Loucy (cell line): ENCODE data around the gene CUL5.

ENCODE experiments used
- H2AFZ ChIP-seq: fragments of 200-600 bp; sonication (generic); 2 replicates; pipeline ENCODE4 v1.6.0; 2016; ENCODE audit warnings: antibody characterized with exemption, mild to moderate bottlenecking, low read length, moderate library complexity
- H3F3A ChIP-seq: fragments of 200-600 bp; 2 replicates; pipeline ENCODE4 v1.6.0; 2016; ENCODE audit warnings: antibody characterized with exemption, low read depth, mild to moderate bottlenecking
- H3K27me3 ChIP-seq: fragments of 200-600 bp; sonication (generic); 2 replicates; pipeline ENCODE4 v1.6.1; 2014; ENCODE audit warnings: low read length, mild to moderate bottlenecking; ENCODE audit not compliant: insufficient read depth, poor library complexity, severe bottlenecking
- H3K36me3 ChIP-seq: fragments of 200-600 bp; sonication (generic); 2 replicates; pipeline ENCODE4 v1.6.1; 2016; ENCODE audit warnings: low read length; ENCODE audit not compliant: insufficient read depth
- H3K4me1 ChIP-seq: fragments of 200-600 bp; sonication (generic); 2 replicates; pipeline ENCODE4 v1.5.1; 2014; ENCODE audit warnings: low read length, mild to moderate bottlenecking; ENCODE audit not compliant: insufficient read depth, poor library complexity, severe bottlenecking
- H3K4me2 ChIP-seq: fragments of 200-600 bp; sonication (generic); 2 replicates; pipeline ENCODE4 v1.6.0; 2014; ENCODE audit warnings: antibody characterized with exemption, low read length, low read depth, mild to moderate bottlenecking; ENCODE audit not compliant: poor library complexity, severe bottlenecking
- H3K4me3 ChIP-seq: fragments of 200-600 bp; sonication (generic); 2 replicates; pipeline ENCODE4 v1.5.1; 2014; ENCODE audit warnings: low read length, mild to moderate bottlenecking, mixed read lengths; ENCODE audit not compliant: poor library complexity, severe bottlenecking
- H3K79me2 ChIP-seq: fragments of 200-600 bp; sonication (generic); 2 replicates; pipeline ENCODE4 v1.6.1; 2014; ENCODE audit warnings: low read length; ENCODE audit not compliant: insufficient read depth
- H3K9ac ChIP-seq: fragments of 200-600 bp; sonication (generic); 2 replicates; pipeline ENCODE4 v1.6.0; 2014; ENCODE audit warnings: mild to moderate bottlenecking, low read depth, low read length, moderate library complexity; ENCODE audit not compliant: poor library complexity, severe bottlenecking
- H3K9me2 ChIP-seq: fragments of 200-600 bp; sonication (generic); replicated peaks from 2 replicates; pipeline ENCODE4 v1.6.1; 2016; ENCODE audit warnings: low read depth, low read length, mixed read lengths
- H3K9me3 ChIP-seq: fragments of 200-600 bp; sonication (generic); 2 replicates; pipeline ENCODE4 v1.6.1; 2014; ENCODE audit warnings: mild to moderate bottlenecking, antibody characterized with exemption, low read length, low read depth; ENCODE audit not compliant: insufficient read depth
- H4K20me1 ChIP-seq: fragments of 200-600 bp; sonication (generic); 2 replicates; pipeline ENCODE4 v1.6.0; 2014; ENCODE audit warnings: antibody characterized with exemption, low read length, mild to moderate bottlenecking; ENCODE audit not compliant: insufficient read depth, poor library complexity, severe bottlenecking
- EZH2phosphoT487 ChIP-seq: fragments of 200-600 bp; IDR thresholded peaks from 2 replicates; pipeline ENCODE4 v1.6.1; 2018; ENCODE audit warnings: antibody characterized with exemption, mild to moderate bottlenecking, moderate library complexity, borderline replicate concordance
- TF ChIP-seq, protein P1 (sequence below): fragments of 200-600 bp; sonication (generic); conservative IDR thresholded peaks from 2 replicates; pipeline ENCODE4 v1.5.1; 2014; ENCODE audit warnings: mild to moderate bottlenecking, antibody characterized with exemption, low read length

Gene CUL5

DNA sequence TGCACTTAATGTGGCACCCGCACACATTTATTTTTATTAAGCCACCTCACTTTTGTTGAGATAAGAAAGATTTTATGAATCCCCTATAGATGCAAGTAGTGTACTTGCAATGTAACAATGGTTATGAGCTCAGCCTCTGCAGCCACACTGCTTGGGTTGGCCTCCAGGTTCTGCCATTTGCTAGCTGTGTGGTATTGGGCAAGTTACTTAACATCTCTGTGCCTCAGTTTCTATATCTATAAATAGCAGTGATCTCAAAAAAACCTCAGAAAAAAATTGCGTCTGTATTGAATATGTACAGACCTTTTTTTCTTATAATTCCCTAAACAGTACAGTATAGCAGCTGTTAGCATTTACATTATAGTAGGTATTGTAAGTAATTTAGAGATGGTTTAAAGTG, 10.0 kb downstream of the CUL5 start:
- Histone ChIP-seq H3K36me3 (no peaks in the 10 kb centered on the region), H2AFZ (no peak overlapping the region), H3K9ac (no peak overlapping the region), H3F3A (no peaks in the 10 kb centered on the region), H4K20me1 (peaks cover 90% of the 10 kb centered on the region), H3K9me2 (no peaks in the 10 kb centered on the region), H3K79me2 (peaks cover 98% of the 10 kb centered on the region), H3K4me1 (peaks cover 33% of the 10 kb centered on the region), H3K4me3 (no peak overlapping the region), H3K4me2 (peak overlapping the region; percentile 46), H3K27me3 (no peaks in the 10 kb centered on the region), H3K9me3 (no peaks in the 10 kb centered on the region)
- TF ChIP-seq EZH2phosphoT487, result no peak
- TF ChIP-seq, protein P1, sequence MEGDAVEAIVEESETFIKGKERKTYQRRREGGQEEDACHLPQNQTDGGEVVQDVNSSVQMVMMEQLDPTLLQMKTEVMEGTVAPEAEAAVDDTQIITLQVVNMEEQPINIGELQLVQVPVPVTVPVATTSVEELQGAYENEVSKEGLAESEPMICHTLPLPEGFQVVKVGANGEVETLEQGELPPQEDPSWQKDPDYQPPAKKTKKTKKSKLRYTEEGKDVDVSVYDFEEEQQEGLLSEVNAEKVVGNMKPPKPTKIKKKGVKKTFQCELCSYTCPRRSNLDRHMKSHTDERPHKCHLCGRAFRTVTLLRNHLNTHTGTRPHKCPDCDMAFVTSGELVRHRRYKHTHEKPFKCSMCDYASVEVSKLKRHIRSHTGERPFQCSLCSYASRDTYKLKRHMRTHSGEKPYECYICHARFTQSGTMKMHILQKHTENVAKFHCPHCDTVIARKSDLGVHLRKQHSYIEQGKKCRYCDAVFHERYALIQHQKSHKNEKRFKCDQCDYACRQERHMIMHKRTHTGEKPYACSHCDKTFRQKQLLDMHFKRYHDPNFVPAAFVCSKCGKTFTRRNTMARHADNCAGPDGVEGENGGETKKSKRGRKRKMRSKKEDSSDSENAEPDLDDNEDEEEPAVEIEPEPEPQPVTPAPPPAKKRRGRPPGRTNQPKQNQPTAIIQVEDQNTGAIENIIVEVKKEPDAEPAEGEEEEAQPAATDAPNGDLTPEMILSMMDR, result no peak

DNA sequence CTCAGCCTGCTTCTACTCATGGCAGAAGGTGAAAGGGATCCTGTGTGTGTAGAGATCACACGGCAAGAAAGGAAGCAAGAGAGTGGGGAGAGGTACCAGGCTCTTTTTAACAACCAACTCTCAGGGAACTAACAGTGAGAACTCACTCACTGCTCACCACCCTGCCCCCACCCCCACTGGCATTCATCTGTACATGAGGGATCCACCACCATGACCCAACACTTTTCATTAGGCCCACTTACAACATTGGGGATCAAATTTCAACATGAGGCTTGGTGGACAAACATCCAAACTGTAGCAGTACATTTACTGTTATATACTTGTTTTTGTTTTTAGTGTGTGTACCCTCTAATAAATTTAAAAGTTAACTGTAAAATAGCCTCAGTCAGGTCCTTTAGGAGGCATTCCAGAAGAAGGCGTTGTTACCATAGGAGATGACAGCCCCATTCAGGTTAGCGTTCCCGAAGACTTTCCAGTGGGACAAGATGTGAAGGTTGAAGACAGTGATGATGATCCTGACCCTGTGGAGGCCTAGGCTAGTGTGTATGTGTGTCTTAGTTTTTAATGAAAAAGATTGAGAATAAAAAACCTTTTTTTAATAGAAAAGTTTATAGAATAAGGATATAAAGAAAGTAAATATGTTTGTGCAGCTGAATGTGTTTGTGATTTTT, 11.3 kb downstream of the CUL5 start:
- H3K27me3 ChIP-seq, result no peaks in the 10 kb centered on the region
- H3K79me2 ChIP-seq, result peaks cover 98% of the 10 kb centered on the region
- H3K4me1 ChIP-seq, result peaks cover 28% of the 10 kb centered on the region
- H3K4me2 ChIP-seq, result peak overlapping the region; percentile 46
- no peak for TF ChIP-seq EZH2phosphoT487
- TF ChIP-seq, protein P1, result no peak
- H3F3A ChIP-seq, result no peaks in the 10 kb centered on the region
- H2AFZ ChIP-seq, result no peak overlapping the region
- no peaks in the 10 kb centered on the region for H3K9me3 ChIP-seq
- H3K4me3 ChIP-seq, result no peak overlapping the region
- H3K36me3 ChIP-seq, result no peaks in the 10 kb centered on the region
- peaks cover 92% of the 10 kb centered on the region for H4K20me1 ChIP-seq
- no peak overlapping the region for H3K9ac ChIP-seq
- H3K9me2 ChIP-seq, result no peaks in the 10 kb centered on the region

DNA sequence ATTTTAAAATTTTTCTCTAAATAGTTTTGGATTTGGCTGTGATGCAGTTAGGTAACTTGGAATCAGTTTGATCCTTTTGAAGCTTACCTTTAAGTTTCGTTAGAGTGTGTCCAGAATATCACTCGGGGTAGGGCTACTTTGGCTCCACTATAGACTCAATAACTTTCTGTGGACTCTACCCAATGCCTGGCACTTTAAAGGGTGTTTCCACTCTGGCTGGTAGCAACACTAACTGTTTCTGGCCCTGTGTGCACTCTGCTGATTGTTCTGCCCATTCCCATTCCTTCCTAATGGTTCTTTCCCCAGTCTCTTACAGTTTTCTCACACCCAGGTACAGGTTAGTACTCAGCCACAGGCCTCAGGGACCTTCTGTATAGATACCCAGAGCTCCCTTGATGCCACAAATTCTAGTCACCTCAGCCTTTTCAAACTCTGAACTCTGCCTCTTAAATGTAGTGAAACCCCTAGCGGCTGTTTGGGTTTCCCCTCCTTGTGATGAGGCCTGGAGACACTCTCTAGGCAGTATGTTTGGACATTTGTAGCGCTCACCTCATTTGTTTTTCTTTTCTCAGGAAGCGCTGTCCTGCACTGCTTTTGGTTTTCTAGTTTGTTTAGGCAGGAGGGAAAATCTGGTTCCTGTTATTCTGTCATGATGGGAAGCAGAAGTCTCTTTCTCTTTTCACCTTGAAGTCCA, 16.8 kb downstream of the CUL5 start:
- H3K9me3 ChIP-seq, result no peaks in the 10 kb centered on the region
- peaks cover 79% of the 10 kb centered on the region for H4K20me1 ChIP-seq
- no peak for TF ChIP-seq EZH2phosphoT487
- TF ChIP-seq, protein P1, result no peak
- no peak overlapping the region for H3K9ac ChIP-seq
- H3K4me2 ChIP-seq, result no peak overlapping the region
- H3K4me1 ChIP-seq, result no peaks in the 10 kb centered on the region
- H2AFZ ChIP-seq, result no peak overlapping the region
- H3K4me3 ChIP-seq, result no peak overlapping the region
- H3F3A ChIP-seq, result no peaks in the 10 kb centered on the region
- H3K36me3 ChIP-seq, result peaks cover 5% of the 10 kb centered on the region; the same call in 1 of the 2 replicates
- peaks cover 95% of the 10 kb centered on the region for H3K79me2 ChIP-seq
- no peaks in the 10 kb centered on the region for H3K9me2 ChIP-seq
- no peaks in the 10 kb centered on the region for H3K27me3 ChIP-seq
